ENCODE data around the gene KRTAP10-10.

DNA sequence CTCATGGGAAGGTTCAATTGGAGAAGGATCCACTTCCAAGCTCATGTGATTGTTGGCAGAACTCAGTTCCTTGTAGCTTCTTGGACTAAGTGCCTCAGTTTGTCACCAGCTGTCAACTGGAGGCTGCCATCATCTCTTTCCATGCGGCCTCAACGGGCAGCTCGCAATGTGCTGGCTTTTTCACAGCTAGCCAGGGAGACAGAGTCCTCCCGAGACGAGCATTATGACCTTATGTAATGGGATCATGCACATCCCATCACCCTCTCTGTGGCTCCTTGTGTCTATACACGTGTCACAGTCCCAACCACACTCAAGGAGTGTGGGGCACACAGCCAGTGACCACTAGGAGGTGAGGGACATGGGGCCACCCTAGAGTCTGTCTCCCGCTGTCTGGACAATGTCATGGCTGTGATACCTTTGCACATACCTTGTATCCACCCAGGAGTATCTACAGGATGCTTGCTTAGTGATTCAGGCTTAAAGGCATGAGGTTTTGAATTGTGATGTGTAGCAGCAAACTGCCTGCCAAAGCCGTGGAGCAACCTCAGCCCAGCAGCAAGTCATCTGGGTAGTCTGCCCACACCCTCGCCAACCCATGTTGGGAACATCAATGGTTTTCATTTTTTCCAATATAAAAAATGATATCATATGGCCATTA, 41.0 kb upstream of the KRTAP10-10 start:
- TF ChIP-seq, protein P1, sequence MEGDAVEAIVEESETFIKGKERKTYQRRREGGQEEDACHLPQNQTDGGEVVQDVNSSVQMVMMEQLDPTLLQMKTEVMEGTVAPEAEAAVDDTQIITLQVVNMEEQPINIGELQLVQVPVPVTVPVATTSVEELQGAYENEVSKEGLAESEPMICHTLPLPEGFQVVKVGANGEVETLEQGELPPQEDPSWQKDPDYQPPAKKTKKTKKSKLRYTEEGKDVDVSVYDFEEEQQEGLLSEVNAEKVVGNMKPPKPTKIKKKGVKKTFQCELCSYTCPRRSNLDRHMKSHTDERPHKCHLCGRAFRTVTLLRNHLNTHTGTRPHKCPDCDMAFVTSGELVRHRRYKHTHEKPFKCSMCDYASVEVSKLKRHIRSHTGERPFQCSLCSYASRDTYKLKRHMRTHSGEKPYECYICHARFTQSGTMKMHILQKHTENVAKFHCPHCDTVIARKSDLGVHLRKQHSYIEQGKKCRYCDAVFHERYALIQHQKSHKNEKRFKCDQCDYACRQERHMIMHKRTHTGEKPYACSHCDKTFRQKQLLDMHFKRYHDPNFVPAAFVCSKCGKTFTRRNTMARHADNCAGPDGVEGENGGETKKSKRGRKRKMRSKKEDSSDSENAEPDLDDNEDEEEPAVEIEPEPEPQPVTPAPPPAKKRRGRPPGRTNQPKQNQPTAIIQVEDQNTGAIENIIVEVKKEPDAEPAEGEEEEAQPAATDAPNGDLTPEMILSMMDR (optimal IDR thresholded peaks at IDR 0.05 in 1 of 3, IDR thresholded peaks at IDR 0.05 in 1 of 3, conservative IDR thresholded peaks at IDR 0.05 in 1 of 3; ENCODE audit: extremely low read depth in 1 of 3, insufficient read depth in 2 of 3, low read length in 3 of 3) = no peak
- TF ChIP-seq EZH2 (IDR thresholded peaks at IDR 0.05; ENCODE audit: low read length) = no peak

Measured in keratinocyte (primary cell).